ENCODE data around the gene SULT6B1.
"Not testable (repeated sequence)": the region's sequence is repeated elsewhere in the genome, so short reads cannot be mapped to it uniquely, and the experiment has no call there.

The SULT6B1 gene, protein sequence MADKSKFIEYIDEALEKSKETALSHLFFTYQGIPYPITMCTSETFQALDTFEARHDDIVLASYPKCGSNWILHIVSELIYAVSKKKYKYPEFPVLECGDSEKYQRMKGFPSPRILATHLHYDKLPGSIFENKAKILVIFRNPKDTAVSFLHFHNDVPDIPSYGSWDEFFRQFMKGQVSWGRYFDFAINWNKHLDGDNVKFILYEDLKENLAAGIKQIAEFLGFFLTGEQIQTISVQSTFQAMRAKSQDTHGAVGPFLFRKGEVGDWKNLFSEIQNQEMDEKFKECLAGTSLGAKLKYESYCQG

GRCh38 chr2:37188570-37188969 is at the start of gene SULT6B1:
Gene SULT6B1, minus strand, starts transcription at chr2:37188670. Its CDS starts 30 bp downstream, at chr2:37188640.
- Histone ChIP-seq H3K36me3 (ENCODE audit: control insufficient read depth, insufficient read depth, low read length) (no peaks in the 10 kb centered on the region), H3K9me3 (ENCODE audit: control insufficient read depth, insufficient read depth, low read length) (no peaks in the 10 kb centered on the region), H3K4me1 (ENCODE audit: control insufficient read depth, insufficient read depth, low read length) (peaks cover 30% of the 10 kb centered on the region), H3K9ac (ENCODE audit: low read depth, low read length) (no peak within 1 kb of the TSS), H3K27me3 (ENCODE audit: control insufficient read depth, insufficient read depth, low read length) (no peaks in the 10 kb centered on the region), H3K4me3 (ENCODE audit: low read depth, low read length) (no peak within 1 kb of the TSS)

DNA sequence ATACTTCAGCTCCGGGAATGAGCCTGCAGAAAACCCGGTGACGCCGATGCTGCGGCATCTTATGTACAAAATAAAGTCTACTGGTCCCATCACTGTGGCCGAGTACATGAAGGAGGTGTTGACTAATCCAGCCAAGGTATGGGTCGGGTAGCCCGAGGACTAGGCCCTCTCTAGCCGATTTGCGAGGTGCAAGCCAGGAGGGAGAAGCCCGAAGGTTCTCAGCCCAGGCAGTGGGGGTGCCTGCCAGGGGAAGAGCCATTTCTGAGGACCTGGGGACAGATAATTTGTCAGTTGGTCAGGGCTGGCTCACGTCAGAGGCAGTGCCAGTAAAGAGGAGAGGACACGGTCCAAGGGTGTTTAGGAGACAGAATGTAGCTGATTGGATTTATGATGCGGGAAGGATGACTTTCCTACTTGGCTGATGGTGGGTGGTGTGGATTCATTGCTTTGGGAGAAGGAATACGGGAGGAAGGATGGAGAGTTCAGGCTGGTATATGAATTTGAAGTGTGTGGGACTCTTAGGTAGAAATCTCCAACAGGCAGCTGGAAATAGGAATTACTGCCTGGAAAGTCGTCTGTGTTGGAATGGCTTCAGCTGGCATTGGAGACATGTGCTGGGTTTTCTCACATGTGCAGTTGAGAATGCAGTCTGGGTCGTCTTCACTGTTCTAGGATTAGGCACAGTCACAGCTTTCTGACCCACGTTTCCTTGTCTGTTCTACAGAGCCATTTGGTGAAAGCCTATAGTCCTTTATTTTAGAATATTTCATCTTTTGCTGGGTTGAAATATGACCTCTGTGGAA is 43.9 kb upstream of the SULT6B1 start:
- peaks cover 11% of the 10 kb centered on the region for H3K36me3 ChIP-seq (ENCODE audit: control insufficient read depth, insufficient read depth, low read length)
- H3K9ac ChIP-seq (ENCODE audit: low read depth, low read length): peak overlapping the region; percentile 97
- H3K4me3 ChIP-seq (ENCODE audit: low read depth, low read length): peak overlapping the region; percentile 99
- peaks cover 25% of the 10 kb centered on the region for H3K4me1 ChIP-seq (ENCODE audit: control insufficient read depth, insufficient read depth, low read length)
- no peaks in the 10 kb centered on the region for H3K27me3 ChIP-seq (ENCODE audit: control insufficient read depth, insufficient read depth, low read length)
- no peaks in the 10 kb centered on the region for H3K9me3 ChIP-seq (ENCODE audit: control insufficient read depth, insufficient read depth, low read length)

- peak within 1 kb of the TSS; percentile 97 for H3K9ac ChIP-seq (ENCODE audit: low read depth, low read length)
- peak within 1 kb of the TSS; percentile 99 for H3K4me3 ChIP-seq (ENCODE audit: low read depth, low read length)
- peaks cover 26% of the 10 kb centered on the region for H3K4me1 ChIP-seq (ENCODE audit: control insufficient read depth, insufficient read depth, low read length)
- no peaks in the 10 kb centered on the region for H3K9me3 ChIP-seq (ENCODE audit: control insufficient read depth, insufficient read depth, low read length)
- H3K36me3 ChIP-seq (ENCODE audit: control insufficient read depth, insufficient read depth, low read length): peaks cover 13% of the 10 kb centered on the region
- no peaks in the 10 kb centered on the region for H3K27me3 ChIP-seq (ENCODE audit: control insufficient read depth, insufficient read depth, low read length)
These were observed 43.0 kb upstream of the SULT6B1 start, which contains the start of the genes CEBPZ and NDUFAF7 for GRCh38 chr2:37231241-37232130. Gene CEBPZ, minus strand, starts transcription at chr2:37231596. Its CDS starts 29 bp downstream, at chr2:37231567. Gene NDUFAF7, plus strand, starts transcription at chr2:37231658. Its CDS starts 48 bp downstream, at chr2:37231706.

DNA sequence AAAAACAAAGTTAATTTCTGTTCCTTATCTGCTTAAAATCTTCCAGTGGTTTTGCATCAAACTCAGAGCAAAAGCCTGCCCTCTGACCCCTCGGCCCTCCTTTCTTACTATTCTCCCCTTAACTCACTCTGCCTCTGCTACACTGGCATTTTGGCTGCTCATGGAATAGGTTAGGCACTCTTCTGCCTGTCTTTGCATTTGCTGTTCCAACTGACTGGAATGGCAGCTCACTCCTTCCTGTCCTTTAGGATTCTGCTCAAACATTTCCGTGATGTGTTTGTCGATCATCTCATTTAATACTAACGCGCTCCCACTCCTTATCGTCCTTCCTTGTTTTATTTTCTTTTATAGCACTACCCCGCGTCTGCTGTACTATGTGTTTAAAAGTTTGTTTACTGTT is 42.1 kb upstream of the SULT6B1 start:
- Histone ChIP-seq H3K9ac (ENCODE audit: low read depth, low read length) (peak overlapping the region; percentile 97), H3K4me3 (ENCODE audit: low read depth, low read length) (peak overlapping the region; percentile 99), H3K27me3 (ENCODE audit: control insufficient read depth, insufficient read depth, low read length) (no peaks in the 10 kb centered on the region), H3K4me1 (ENCODE audit: control insufficient read depth, insufficient read depth, low read length) (peaks cover 26% of the 10 kb centered on the region), H3K36me3 (ENCODE audit: control insufficient read depth, insufficient read depth, low read length) (peaks cover 13% of the 10 kb centered on the region), H3K9me3 (ENCODE audit: control insufficient read depth, insufficient read depth, low read length) (no peaks in the 10 kb centered on the region)

GRCh38 chr2:37228788-37229187 is 40.3 kb upstream of the SULT6B1 start:
- Histone ChIP-seq H3K9me3 (ENCODE audit: control insufficient read depth, insufficient read depth, low read length) (no peaks in the 10 kb centered on the region), H3K4me3 (ENCODE audit: low read depth, low read length) (peak overlapping the region; percentile 99), H3K27me3 (ENCODE audit: control insufficient read depth, insufficient read depth, low read length) (no peaks in the 10 kb centered on the region), H3K36me3 (ENCODE audit: control insufficient read depth, insufficient read depth, low read length) (peaks cover 13% of the 10 kb centered on the region), H3K4me1 (ENCODE audit: control insufficient read depth, insufficient read depth, low read length) (peaks cover 33% of the 10 kb centered on the region), H3K9ac (ENCODE audit: low read depth, low read length) (peak overlapping the region; percentile 6)

GRCh38 chr2:37226863-37227262 is 38.4 kb upstream of the SULT6B1 start:
- Histone ChIP-seq H3K9ac (ENCODE audit: low read depth, low read length) (peak overlapping the region; percentile 19), H3K9me3 (ENCODE audit: control insufficient read depth, insufficient read depth, low read length) (no peaks in the 10 kb centered on the region), H3K4me3 (ENCODE audit: low read depth, low read length) (peak overlapping the region; percentile 52), H3K36me3 (ENCODE audit: control insufficient read depth, insufficient read depth, low read length) (peaks cover 24% of the 10 kb centered on the region), H3K4me1 (ENCODE audit: control insufficient read depth, insufficient read depth, low read length) (peaks cover 33% of the 10 kb centered on the region), H3K27me3 (ENCODE audit: control insufficient read depth, insufficient read depth, low read length) (no peaks in the 10 kb centered on the region)

DNA sequence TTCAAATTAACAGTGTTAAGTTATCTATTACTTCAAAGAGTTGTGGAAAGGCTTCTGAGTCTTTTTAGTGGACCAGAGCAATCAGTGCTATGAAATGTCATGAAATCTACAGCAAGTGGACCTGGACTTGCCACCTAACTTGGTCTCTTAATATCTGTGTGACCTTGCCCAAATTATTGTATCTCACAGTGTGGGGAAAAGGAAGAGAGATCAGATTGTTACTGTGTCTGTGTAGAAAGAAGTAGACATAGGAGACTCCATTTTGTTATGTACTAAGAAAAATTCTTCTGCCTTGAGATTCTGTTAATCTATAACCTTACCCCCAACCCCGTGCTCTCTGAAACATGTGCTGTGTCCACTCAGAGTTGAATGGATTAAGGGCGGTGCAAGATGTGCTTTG is 36.7 kb upstream of the SULT6B1 start:
- H3K9me3 ChIP-seq (ENCODE audit: control insufficient read depth, insufficient read depth, low read length); H3K27me3 ChIP-seq (ENCODE audit: control insufficient read depth, insufficient read depth, low read length): not testable (repeated sequence)
- Histone ChIP-seq H3K4me3 (ENCODE audit: low read depth, low read length) (peak overlapping the region; percentile 46), H3K4me1 (ENCODE audit: control insufficient read depth, insufficient read depth, low read length) (peaks cover 33% of the 10 kb centered on the region), H3K9ac (ENCODE audit: low read depth, low read length) (peak overlapping the region; percentile 85), H3K36me3 (ENCODE audit: control insufficient read depth, insufficient read depth, low read length) (peaks cover 38% of the 10 kb centered on the region)

GRCh38 chr2:37224063-37224462 is 35.6 kb upstream of the SULT6B1 start:
- H3K4me3 ChIP-seq (ENCODE audit: low read depth, low read length): peak overlapping the region; percentile 14
- H3K27me3 ChIP-seq (ENCODE audit: control insufficient read depth, insufficient read depth, low read length): no peaks in the 10 kb centered on the region
- H3K4me1 ChIP-seq (ENCODE audit: control insufficient read depth, insufficient read depth, low read length): peaks cover 28% of the 10 kb centered on the region
- H3K9me3 ChIP-seq (ENCODE audit: control insufficient read depth, insufficient read depth, low read length): no peaks in the 10 kb centered on the region
- peaks cover 45% of the 10 kb centered on the region for H3K36me3 ChIP-seq (ENCODE audit: control insufficient read depth, insufficient read depth, low read length)
- H3K9ac ChIP-seq (ENCODE audit: low read depth, low read length): no peak overlapping the region

DNA sequence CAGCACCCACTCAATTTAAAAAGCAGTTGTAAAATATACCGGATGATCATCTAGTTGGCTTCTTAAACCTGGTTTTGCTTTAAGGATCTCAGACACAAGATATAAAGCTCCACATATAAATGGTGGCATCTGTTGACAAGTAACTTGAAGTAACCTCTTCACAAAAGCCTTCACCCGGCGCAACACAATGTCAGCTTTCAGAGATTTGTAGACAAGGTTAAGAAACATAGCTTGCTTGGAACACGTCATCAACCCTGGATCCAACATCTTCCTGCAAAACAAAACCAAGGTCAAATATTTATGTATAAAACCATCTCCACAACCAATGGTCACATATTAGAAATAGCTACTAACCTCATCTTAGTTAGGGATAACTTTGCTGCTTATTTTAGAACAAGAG is 34.7 kb upstream of the SULT6B1 start:
- Histone ChIP-seq H3K4me3 (ENCODE audit: low read depth, low read length) (no peak overlapping the region), H3K9ac (ENCODE audit: low read depth, low read length) (no peak overlapping the region), H3K36me3 (ENCODE audit: control insufficient read depth, insufficient read depth, low read length) (peaks cover 43% of the 10 kb centered on the region), H3K9me3 (ENCODE audit: control insufficient read depth, insufficient read depth, low read length) (no peaks in the 10 kb centered on the region), H3K4me1 (ENCODE audit: control insufficient read depth, insufficient read depth, low read length) (peaks cover 23% of the 10 kb centered on the region), H3K27me3 (ENCODE audit: control insufficient read depth, insufficient read depth, low read length) (no peaks in the 10 kb centered on the region)

GRCh38 chr2:37219046-37219445 is 30.6 kb upstream of the SULT6B1 start:
- Histone ChIP-seq H3K9ac (ENCODE audit: low read depth, low read length) (no peak overlapping the region), H3K36me3 (ENCODE audit: control insufficient read depth, insufficient read depth, low read length) (peaks cover 41% of the 10 kb centered on the region), H3K9me3 (ENCODE audit: control insufficient read depth, insufficient read depth, low read length) (no peaks in the 10 kb centered on the region), H3K27me3 (ENCODE audit: control insufficient read depth, insufficient read depth, low read length) (no peaks in the 10 kb centered on the region), H3K4me1 (ENCODE audit: control insufficient read depth, insufficient read depth, low read length) (peaks cover 5% of the 10 kb centered on the region), H3K4me3 (ENCODE audit: low read depth, low read length) (no peak overlapping the region)

- H3K36me3 ChIP-seq (ENCODE audit: control insufficient read depth, insufficient read depth, low read length): peaks cover 46% of the 10 kb centered on the region
- H3K4me1 ChIP-seq (ENCODE audit: control insufficient read depth, insufficient read depth, low read length): no peaks in the 10 kb centered on the region
- no peaks in the 10 kb centered on the region for H3K27me3 ChIP-seq (ENCODE audit: control insufficient read depth, insufficient read depth, low read length)
- no peaks in the 10 kb centered on the region for H3K9me3 ChIP-seq (ENCODE audit: control insufficient read depth, insufficient read depth, low read length)
- no peak overlapping the region for H3K9ac ChIP-seq (ENCODE audit: low read depth, low read length)
- H3K4me3 ChIP-seq (ENCODE audit: low read depth, low read length): no peak overlapping the region
These were observed 26.8 kb upstream of the SULT6B1 start for GRCh38 chr2:37215250-37215649.

Measured in iPS-15b (cell line).